HUES48 (cell line): Measurements from ENCODE around the gene MIGA2.

Source experiments
- H3K27ac ChIP-seq: one replicate; pipeline ENCODE4 v1.7.0; 2013; ENCODE audit warnings: low read depth, low read length, inconsistent platforms
- H3K27me3 ChIP-seq: 2 replicates; pipeline ENCODE4 v1.6.1; 2013; ENCODE audit warnings: mild to moderate bottlenecking, low read length; ENCODE audit not compliant: control insufficient read depth, insufficient read depth
- H3K36me3 ChIP-seq: 2 replicates; pipeline ENCODE4 v1.6.1; 2013; ENCODE audit warnings: low read length; ENCODE audit not compliant: control insufficient read depth, insufficient read depth
- H3K4me1 ChIP-seq: 2 replicates; pipeline ENCODE4 v1.6.1; 2013; ENCODE audit warnings: mild to moderate bottlenecking, low read length; ENCODE audit not compliant: control insufficient read depth, insufficient read depth
- H3K4me3 ChIP-seq: 2 replicates; pipeline ENCODE4 v1.5.1; 2013; ENCODE audit warnings: mild to moderate bottlenecking, low read depth, low read length
- H3K9ac ChIP-seq: 2 replicates; pipeline ENCODE4 v1.6.1; 2013; ENCODE audit warnings: mild to moderate bottlenecking, low read depth, low read length, moderate library complexity
- H3K9me3 ChIP-seq: 2 replicates; pipeline ENCODE4 v1.6.1; 2013; ENCODE audit warnings: low read length; ENCODE audit not compliant: control insufficient read depth, insufficient read depth

MIGA2 gene

DNA sequence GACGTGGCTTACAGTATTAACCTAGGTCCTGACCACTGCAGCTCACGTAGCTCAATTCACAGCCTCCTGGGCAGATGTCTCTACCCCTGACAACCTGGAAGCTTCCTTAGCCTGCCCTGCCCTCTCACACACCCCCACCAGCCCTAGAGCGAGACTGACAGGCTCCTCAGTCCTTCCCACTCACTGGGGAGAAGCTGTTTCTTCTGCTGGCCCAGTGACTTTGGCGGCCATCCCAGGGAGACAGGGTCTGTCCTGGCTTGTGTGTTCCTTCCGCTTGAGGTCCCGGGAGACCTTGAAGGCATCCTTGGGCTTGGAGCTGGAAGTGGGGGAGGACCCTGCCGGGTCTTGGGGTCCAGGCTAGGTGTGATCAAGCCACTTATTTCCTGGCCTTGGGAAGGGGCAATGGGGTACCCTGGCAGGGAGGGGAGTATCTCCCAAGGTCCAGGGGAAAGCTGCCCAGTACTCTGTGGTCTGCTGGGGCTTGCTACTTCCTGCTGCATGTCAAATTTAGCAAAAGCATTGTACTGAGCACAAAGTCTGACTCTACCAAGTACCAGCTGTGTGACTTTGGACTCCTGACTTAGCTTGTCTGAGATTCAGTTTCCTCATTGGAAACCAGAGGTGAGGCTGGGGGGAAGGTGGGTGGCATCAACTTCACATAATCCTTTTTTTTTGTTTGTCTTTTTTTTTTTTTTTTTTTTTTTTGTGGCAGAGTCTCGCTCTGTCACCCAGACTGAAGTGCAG is 1.9 kb downstream of the MIGA2 start:
- H3K9me3 ChIP-seq = no peaks in the 10 kb centered on the region
- H3K36me3 ChIP-seq = peaks cover 19% of the 10 kb centered on the region
- no peaks in the 10 kb centered on the region for H3K27me3 ChIP-seq
- H3K4me3 ChIP-seq = no peak overlapping the region; the same call in 1 of the 2 replicates
- H3K4me1 ChIP-seq = no peaks in the 10 kb centered on the region
- no peak overlapping the region for H3K27ac ChIP-seq
- no peak overlapping the region for H3K9ac ChIP-seq

DNA sequence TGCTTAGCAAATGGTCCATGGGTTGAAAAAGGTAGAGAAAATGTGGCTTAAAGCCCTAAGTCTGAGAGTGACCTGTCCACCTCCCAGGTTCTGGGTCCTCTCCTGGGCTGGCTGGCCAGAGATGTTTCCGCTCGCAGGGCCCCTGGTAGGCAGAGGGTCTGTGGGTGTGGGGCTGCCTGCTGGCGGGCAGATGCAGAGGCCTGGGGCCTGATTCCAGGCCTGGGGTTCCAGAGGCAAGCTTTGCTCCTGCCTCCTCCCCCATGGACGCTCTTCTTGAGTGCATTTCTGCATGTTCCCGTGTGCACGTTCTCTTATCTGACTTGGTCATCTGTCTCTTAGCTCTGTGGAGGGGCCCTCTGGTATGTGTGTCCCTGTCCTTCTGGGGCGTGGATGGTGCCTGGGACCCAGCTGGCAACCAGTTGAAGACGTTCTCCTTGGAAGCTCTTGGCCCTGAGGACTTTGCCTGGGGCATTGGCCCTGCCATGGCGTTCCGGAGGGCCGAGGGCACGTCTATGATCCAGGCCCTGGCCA is 3.8 kb downstream of the MIGA2 start:
- Histone ChIP-seq H3K9ac (no peak overlapping the region), H3K9me3 (no peaks in the 10 kb centered on the region), H3K4me1 (no peaks in the 10 kb centered on the region), H3K36me3 (peaks cover 30% of the 10 kb centered on the region), H3K27ac (no peak overlapping the region), H3K27me3 (no peaks in the 10 kb centered on the region), H3K4me3 (no peak overlapping the region)

DNA sequence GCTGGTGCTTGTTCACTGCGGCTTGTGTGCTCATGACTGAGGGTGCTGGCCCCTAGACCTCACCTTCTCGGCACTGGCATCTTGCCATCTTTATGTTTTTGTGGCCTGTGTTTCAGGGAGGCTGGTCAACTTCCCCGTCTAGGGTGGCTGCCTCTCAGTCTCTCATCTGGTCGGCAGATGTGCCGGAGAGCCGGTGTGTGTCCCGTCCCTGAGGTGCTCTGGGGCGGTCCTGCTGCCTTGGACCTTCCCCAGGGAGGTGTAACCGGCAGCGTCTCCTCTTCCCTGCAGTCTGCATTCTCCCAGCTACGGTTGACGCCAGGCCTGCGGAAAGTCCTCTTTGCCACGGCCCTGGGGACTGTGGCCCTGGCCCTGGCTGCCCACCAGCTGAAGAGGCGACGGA is 5.6 kb downstream of the MIGA2 start:
- Histone ChIP-seq H3K27me3 (no peaks in the 10 kb centered on the region), H3K9ac (no peak overlapping the region), H3K4me1 (no peaks in the 10 kb centered on the region), H3K36me3 (peaks cover 36% of the 10 kb centered on the region), H3K27ac (no peak overlapping the region), H3K9me3 (no peaks in the 10 kb centered on the region), H3K4me3 (no peak overlapping the region)

DNA sequence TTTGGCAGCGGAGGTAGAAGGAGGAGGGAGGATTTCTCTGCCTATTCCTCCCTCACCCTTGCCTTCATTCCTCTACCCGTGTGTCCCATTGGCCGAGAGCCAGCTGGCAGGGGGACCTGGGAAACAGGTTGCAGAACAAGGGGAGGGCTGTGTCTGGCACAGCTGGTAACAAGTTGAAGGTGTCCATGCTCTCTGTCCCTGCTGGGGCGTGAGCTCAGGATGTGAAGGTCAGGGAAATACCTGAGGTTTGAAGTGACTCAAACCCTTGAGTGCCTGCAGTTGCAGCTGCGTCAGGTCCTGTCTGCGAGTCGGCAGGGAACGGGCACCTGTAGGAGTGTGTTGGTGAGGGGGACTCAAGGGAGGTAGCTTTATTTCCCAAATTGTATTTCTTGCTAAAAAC is 16.2 kb downstream of the MIGA2 start:
- no peaks in the 10 kb centered on the region for H3K4me1 ChIP-seq
- H3K36me3 ChIP-seq = peaks cover 47% of the 10 kb centered on the region
- H3K27me3 ChIP-seq = no peaks in the 10 kb centered on the region
- no peak overlapping the region for H3K4me3 ChIP-seq
- H3K27ac ChIP-seq = no peak overlapping the region
- H3K9ac ChIP-seq = no peak overlapping the region
- H3K9me3 ChIP-seq = no peaks in the 10 kb centered on the region

DNA sequence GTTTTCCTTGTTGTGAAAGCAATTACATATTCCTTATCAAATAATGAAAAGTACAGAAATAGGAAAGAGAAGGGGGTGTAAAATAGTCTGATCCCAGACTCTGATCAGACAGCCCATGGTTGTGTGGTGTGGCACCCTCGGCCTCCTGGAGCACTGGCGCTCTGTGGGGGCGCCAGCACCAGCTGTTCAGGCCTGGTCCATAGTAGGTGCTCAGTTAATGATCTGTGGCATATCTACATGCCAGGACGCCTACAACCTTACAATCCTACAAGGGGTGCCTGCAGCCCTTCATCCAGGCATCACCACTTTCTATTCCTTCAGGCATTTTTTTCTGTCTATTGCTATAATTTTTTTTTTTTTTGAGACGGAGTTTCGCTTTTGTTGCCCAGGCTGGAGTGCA is 16.6 kb downstream of the MIGA2 start:
- Histone ChIP-seq H3K4me1 (no peaks in the 10 kb centered on the region), H3K27me3 (no peaks in the 10 kb centered on the region), H3K4me3 (no peak overlapping the region), H3K36me3 (peaks cover 46% of the 10 kb centered on the region), H3K9ac (no peak overlapping the region), H3K9me3 (no peaks in the 10 kb centered on the region), H3K27ac (no peak overlapping the region)

DNA sequence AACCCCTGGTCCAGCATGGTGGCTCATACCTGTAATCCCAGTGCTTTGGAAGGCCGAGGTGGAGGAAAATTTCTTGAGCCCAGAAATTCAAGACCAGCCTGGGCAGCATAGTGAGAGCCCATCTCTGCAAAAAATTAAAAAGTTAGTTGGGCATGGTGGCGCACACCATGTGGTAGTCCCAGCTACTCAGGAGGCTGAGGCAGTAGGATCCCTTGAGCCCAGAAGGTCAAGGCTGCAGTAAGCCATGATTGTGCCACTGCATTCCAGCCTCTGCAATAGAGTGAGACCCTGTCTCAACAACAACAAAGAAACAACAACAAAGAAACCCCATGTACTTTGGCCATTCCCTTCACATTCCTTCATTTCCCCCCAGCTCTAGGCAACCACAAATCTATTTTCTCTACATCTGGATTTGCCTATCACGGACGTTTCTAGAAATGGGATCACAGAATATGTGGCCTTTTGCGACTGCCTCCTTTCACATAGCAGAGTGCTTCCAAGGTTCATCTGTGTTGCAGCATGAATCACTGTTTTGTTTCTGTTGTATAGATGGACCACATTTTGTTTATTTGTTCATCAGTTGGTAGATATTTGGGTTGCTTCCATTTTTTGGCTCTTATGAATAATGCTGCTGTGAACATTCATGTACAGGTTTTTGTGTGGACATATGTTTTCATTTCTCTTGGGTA is 17.9 kb downstream of the MIGA2 start:
- Histone ChIP-seq H3K27ac (no peak overlapping the region), H3K36me3 (peaks cover 41% of the 10 kb centered on the region), H3K4me3 (no peak overlapping the region), H3K9ac (no peak overlapping the region), H3K27me3 (no peaks in the 10 kb centered on the region), H3K9me3 (no peaks in the 10 kb centered on the region), H3K4me1 (no peaks in the 10 kb centered on the region)

DNA sequence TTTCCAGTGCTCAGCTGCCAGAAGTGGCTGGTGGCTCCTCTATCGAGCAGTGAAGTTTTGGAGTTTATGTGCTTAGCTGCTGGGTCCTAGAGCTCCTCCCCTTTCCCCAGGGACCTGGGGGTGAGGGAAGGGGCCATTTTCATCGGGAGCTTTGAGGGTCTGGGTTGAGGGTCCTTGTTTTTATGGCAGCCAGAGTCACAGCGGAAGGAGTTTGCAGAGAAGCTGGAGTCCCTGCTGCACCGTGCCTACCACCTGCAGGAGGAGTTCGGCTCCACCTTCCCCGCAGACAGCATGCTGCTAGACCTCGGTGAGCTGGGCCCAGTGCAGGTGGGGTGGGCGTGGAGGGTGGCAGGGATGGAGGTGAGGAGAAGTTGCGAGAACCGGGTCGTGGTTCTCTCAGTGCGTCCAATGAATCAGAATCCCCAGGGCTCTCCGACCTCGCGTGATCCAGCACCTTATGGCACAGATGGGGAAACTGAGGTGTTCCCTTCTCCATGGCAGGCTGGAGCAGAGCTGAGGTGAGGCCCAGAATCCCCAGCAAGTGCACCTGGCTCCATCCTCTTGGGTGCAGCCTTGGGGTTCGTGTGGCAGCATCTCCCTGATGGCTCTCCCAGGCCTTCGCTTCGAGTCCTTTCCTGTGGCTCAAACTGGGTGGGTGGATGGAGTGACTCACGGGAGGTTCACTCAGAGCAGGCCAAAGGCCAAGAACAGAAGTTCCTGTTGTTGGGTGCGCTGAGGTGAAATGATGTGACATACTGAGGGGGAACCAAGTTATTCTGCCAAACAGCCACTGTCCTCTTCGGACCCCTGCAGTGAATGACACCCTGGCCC is 22.8 kb downstream of the MIGA2 start:
- Histone ChIP-seq H3K4me3 (no peak overlapping the region), H3K27me3 (no peaks in the 10 kb centered on the region), H3K27ac (no peak overlapping the region), H3K4me1 (no peaks in the 10 kb centered on the region), H3K9me3 (no peaks in the 10 kb centered on the region), H3K9ac (no peak overlapping the region), H3K36me3 (peaks cover 53% of the 10 kb centered on the region)

DNA sequence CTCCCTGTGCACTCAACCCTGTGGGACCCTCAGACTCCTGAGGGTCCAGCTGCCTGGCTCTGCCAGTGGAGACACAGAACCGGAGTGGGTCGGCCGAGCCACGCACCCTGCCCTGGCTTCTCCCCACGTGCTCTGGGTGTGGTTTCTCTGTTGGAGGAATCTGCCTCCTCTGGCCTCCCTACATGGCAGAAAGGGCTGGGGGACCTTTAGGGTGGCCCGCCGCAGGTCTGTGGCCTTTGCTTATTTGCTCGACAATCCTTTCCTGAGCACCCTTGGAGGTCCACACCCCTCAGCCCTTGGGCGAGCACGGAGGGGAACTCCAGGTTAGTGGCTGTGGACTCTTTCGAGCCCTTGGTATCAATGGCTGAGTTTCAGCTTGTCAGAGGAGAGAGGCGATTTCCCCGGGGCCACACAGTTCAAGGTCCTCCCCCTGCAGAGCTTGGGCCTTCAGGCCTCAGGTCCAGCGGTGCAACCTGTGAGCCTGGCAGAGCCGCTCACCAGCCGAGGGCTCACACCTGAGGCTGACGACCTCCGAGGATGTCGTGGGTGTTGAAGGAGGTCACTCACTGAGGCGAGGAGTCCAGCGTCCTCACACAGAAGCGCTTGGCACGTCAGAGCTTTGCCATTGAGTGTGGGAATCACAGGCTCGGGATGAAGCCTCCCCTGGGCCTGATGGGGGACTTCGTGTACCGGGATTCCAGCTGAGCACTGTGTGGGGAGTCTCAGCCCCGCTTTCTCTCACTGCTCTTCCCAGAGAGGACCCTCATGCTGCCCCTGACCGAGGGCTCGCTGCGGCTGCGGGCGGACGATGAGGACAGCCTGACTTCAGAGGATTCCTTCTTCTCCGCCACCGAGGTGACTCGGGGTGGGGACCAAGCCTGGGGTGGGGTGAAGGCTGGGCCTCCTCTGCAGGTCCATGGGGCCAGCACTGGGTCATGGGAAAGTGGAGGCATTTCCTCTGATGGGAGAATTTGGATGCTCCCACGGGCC is 23.7 kb downstream of the MIGA2 start:
- no peaks in the 10 kb centered on the region for H3K27me3 ChIP-seq
- no peak overlapping the region for H3K9ac ChIP-seq
- H3K27ac ChIP-seq = no peak overlapping the region
- H3K9me3 ChIP-seq = no peaks in the 10 kb centered on the region
- peaks cover 57% of the 10 kb centered on the region for H3K36me3 ChIP-seq
- H3K4me3 ChIP-seq = no peak overlapping the region
- no peaks in the 10 kb centered on the region for H3K4me1 ChIP-seq

DNA sequence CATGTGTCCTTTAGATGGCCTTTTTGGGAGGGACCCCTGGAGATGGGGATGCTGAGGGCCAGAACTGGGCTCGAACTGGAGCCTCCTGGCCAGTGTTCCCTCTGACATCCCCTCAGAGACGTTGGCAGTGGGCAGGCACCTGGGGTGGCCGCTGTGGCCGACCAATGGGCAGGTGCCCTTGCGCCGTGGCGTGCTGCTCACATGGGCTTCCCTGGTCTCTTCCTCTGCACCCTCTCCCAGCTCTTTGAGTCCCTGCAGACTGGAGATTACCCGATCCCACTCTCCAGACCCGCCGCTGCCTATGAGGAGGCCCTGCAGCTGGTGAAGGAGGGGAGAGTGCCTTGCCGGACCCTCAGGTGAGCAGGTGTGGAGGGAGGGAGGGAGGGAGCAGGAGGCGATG is 24.6 kb downstream of the MIGA2 start:
- peaks cover 64% of the 10 kb centered on the region for H3K36me3 ChIP-seq
- no peaks in the 10 kb centered on the region for H3K9me3 ChIP-seq
- H3K4me3 ChIP-seq = no peak overlapping the region
- no peaks in the 10 kb centered on the region for H3K27me3 ChIP-seq
- H3K9ac ChIP-seq = no peak overlapping the region
- no peak overlapping the region for H3K27ac ChIP-seq
- H3K4me1 ChIP-seq = no peaks in the 10 kb centered on the region

DNA sequence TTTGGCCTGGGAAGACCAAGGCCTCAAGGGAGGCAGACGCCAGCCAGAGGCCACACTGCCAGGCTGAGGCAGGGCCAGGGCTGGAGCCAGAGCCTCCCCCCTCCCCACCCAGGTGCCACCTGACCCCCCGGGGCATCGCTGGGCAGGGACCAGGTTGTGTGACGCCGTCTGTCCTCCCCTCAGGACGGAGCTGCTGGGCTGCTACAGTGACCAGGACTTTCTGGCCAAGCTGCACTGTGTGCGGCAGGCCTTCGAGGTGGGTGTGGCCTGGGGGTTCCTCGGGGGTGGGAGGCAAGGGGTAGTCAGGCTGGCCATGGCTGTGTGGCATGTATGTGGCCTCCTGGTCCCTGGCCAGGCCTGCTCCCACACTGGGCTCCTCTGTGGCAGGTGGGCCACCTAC is 26.6 kb downstream of the MIGA2 start:
- no peaks in the 10 kb centered on the region for H3K9me3 ChIP-seq

More for the DNA sequence above, 26.6 kb downstream of the MIGA2 start:
- Histone ChIP-seq H3K36me3 (peaks cover 64% of the 10 kb centered on the region), H3K9ac (no peak overlapping the region), H3K27ac (no peak overlapping the region), H3K4me3 (no peak overlapping the region), H3K4me1 (no peaks in the 10 kb centered on the region), H3K27me3 (no peaks in the 10 kb centered on the region)
